IMR-90 (cell line): ENCODE data around the gene CDH23. TPM values are rescaled to one million over a fixed set of nuclear protein-coding genes. Genes with fewer than 3 reads are reported as not detected.

Source experiments
- ATAC-seq: fragments of 200-7000 bp; cut with Tn5 transposase; 2 replicates; pipeline ENCODE4 v1.9.1; 2020; ENCODE audit warnings: low read depth, mild to moderate bottlenecking, moderate library complexity
- BruUV-seq: library from RNA; stranded (reverse); fragments of 400-500 nt; replicated peaks from 2 replicates; lab custom pipeline; 2021; lab: Mats Ljungman, UMichigan
- CTCF ChIA-PET: fragments of 300-600 bp; formaldehyde crosslinking; extraction: SDS; loops from one replicate; lab custom pipeline; 2021; ENCODE audit warnings: antibody characterized with exemption; lab: Yijun Ruan, JAX
- POLR2A ChIA-PET: fragments of 300-600 bp; sonication (Branson Sonifier 250); formaldehyde crosslinking; loops from one replicate; lab custom pipeline; 2022; ENCODE audit warnings: antibody characterized with exemption; ENCODE audit not compliant: unreplicated experiment; lab: Charles Lee
- DNase-seq: peaks from one replicate; pipeline ENCODE4 v3.0.0; 2013
- H2AFZ ChIP-seq: replicated peaks from 2 replicates; pipeline ENCODE3; 2013; ENCODE audit warnings: low read length, mild to moderate bottlenecking; ENCODE audit not compliant: poor library complexity
- H2AK5ac ChIP-seq: 2 replicates; pipeline ENCODE4 v1.6.1; 2013; ENCODE audit warnings: low read depth, low read length, inconsistent platforms
- H2AK9ac ChIP-seq: replicated peaks from 2 replicates; pipeline ENCODE3; 2013; ENCODE audit warnings: mild to moderate bottlenecking, low read depth, low read length, moderate library complexity; ENCODE audit not compliant: poor library complexity
- H2BK120ac ChIP-seq: 2 replicates; pipeline ENCODE4 v1.6.1; 2013; ENCODE audit warnings: low read depth, low read length, inconsistent platforms
- H2BK15ac ChIP-seq: 3 replicates; pipeline ENCODE4 v1.6.1; 2013; ENCODE audit warnings: low read depth, low read length, inconsistent platforms
- H2BK20ac ChIP-seq: 2 replicates; pipeline ENCODE4 v1.6.1; 2013; ENCODE audit warnings: low read depth, mild to moderate bottlenecking, inconsistent platforms, low read length, moderate library complexity
- H2BK5ac ChIP-seq: 2 replicates; pipeline ENCODE4 v1.6.1; 2013; ENCODE audit warnings: mild to moderate bottlenecking, low read depth, low read length, inconsistent platforms; ENCODE audit not compliant: poor library complexity, severe bottlenecking
- H3K14ac ChIP-seq: replicated peaks from 2 replicates; pipeline ENCODE4 v1.6.1; 2013; ENCODE audit warnings: low read depth, low read length, inconsistent platforms
- H3K18ac ChIP-seq: 2 replicates; pipeline ENCODE4 v1.6.1; 2013; ENCODE audit warnings: low read depth, low read length, control low read depth
- H3K23ac ChIP-seq: 2 replicates; pipeline ENCODE4 v1.6.1; 2013; ENCODE audit warnings: low read depth, low read length, inconsistent platforms
- H3K27ac ChIP-seq: 2 replicates; pipeline ENCODE4 v1.5.1; 2013; ENCODE audit warnings: mild to moderate bottlenecking, control low read depth, low read length; ENCODE audit not compliant: insufficient read depth
- H3K27me3 ChIP-seq: 2 replicates; pipeline ENCODE4 v1.6.1; 2013; ENCODE audit warnings: low read length; ENCODE audit not compliant: control insufficient read depth, insufficient read depth
- H3K36me3 ChIP-seq: 2 replicates; pipeline ENCODE4 v1.6.1; 2013; ENCODE audit warnings: low read length, mixed read lengths; ENCODE audit not compliant: control insufficient read depth, insufficient read depth
- H3K4ac ChIP-seq: 2 replicates; pipeline ENCODE4 v1.6.1; 2013; ENCODE audit warnings: low read depth, low read length, inconsistent platforms
- H3K4me1 ChIP-seq: 2 replicates; pipeline ENCODE4 v1.6.1; 2013; ENCODE audit warnings: low read length, mixed read lengths; ENCODE audit not compliant: control insufficient read depth, insufficient read depth
- H3K4me2 ChIP-seq: 2 replicates; pipeline ENCODE4 v1.6.1; 2013; ENCODE audit warnings: low read depth, mild to moderate bottlenecking, control low read depth, low read length, moderate library complexity
- H3K4me3 ChIP-seq: 2 replicates; pipeline ENCODE4 v1.5.1; 2013; ENCODE audit warnings: low read depth, mild to moderate bottlenecking, control low read depth, low read length, moderate library complexity; ENCODE audit not compliant: insufficient read depth
- H3K56ac ChIP-seq: 2 replicates; pipeline ENCODE4 v1.6.1; 2013; ENCODE audit warnings: low read length, inconsistent platforms; ENCODE audit not compliant: insufficient read depth; ENCODE audit errors: extremely low read depth
- H3K79me1 ChIP-seq, 2 experiments: 2 replicates each; pipeline ENCODE4 v1.6.1; 2013; ENCODE audit warnings: low read length in 2 of 2, inconsistent platforms in 1 of 2, low read depth in 1 of 2
- H3K9ac ChIP-seq: 2 replicates; pipeline ENCODE4 v1.6.1; 2013; ENCODE audit warnings: low read depth, low read length, control low read depth
- H3K9me1 ChIP-seq: 2 replicates; pipeline ENCODE4 v1.6.1; 2013; ENCODE audit warnings: low read length, inconsistent platforms; ENCODE audit not compliant: insufficient read depth
- H3K9me3 ChIP-seq: 2 replicates; pipeline ENCODE4 v1.6.1; 2013; ENCODE audit warnings: low read length; ENCODE audit not compliant: control insufficient read depth, insufficient read depth
- H4K20me1 ChIP-seq: 2 replicates; pipeline ENCODE4 v1.6.1; 2013; ENCODE audit warnings: low read length, inconsistent platforms; ENCODE audit not compliant: insufficient read depth
- H4K5ac ChIP-seq: 2 replicates; pipeline ENCODE4 v1.6.1; 2013; ENCODE audit warnings: mild to moderate bottlenecking, low read depth, low read length, control low read depth
- H4K8ac ChIP-seq, 2 experiments: 2 replicates each; pipeline ENCODE4 v1.6.1; 2013; ENCODE audit warnings: low read depth in 2 of 2, low read length in 2 of 2, control low read depth in 1 of 2, inconsistent platforms in 1 of 2
- H4K91ac ChIP-seq: 2 replicates; pipeline ENCODE4 v1.6.1; 2013; ENCODE audit warnings: low read depth, low read length, inconsistent platforms; ENCODE audit not compliant: insufficient read depth
- MAZ ChIP-seq: IDR thresholded peaks from 2 replicates; pipeline ENCODE4 v1.6.1; 2012; ENCODE audit warnings: low read depth, mild to moderate bottlenecking, low read length, improper control_type of control experiment, moderate library complexity, borderline replicate concordance
- NFE2L2 ChIP-seq: fragments of 150-350 bp; IDR thresholded peaks from 2 replicates; pipeline ENCODE4 v1.6.1; 2016; ENCODE audit warnings: low read depth, mild to moderate bottlenecking, low read length
- whole genome bisulfite sequencing, 2 experiments: methylation state at CpG; one replicate each; pipeline versions ENCODE4 v1.1.5 to v1.1.7; 2013; ENCODE audit warnings: missing lambda C conversion rate in 2 of 2; ENCODE audit not compliant: insufficient read length in 1 of 2; ENCODE audit errors: extremely low coverage in 2 of 2; 5-methylcytosine and 5-hydroxymethylcytosine counted together
- dilution Hi-C: fragments of 300-500 bp; cut with HindIII; formaldehyde crosslinking; loops from one replicate; pipeline ENCODE4 v1.14.3; 2018; ENCODE audit warnings: low sequenced_read_pairs; ENCODE audit not compliant: unreplicated experiment
- in situ Hi-C: fragments of 300-500 bp; cut with MboI; formaldehyde crosslinking; loops from 3 replicates; pipeline ENCODE4 v1.14.3; 2019; ENCODE audit warnings: low sequenced_read_pairs, inconsistent platforms, mixed read lengths
- intact Hi-C: fragments of 100-400 bp; cut with micrococcal nuclease; formaldehyde crosslinking; loops from 2 replicates; pipeline ENCODE4 v1.10.0; 2022
- polyA plus RNA-seq, 3 experiments: library from polyadenylated mRNA; depleted of rRNA; stranded (reverse); fragments of >200 nt; gene quantifications; 2 replicates each; pipeline ENCODE4 v1.2.3, GENCODE V29; 2012; ENCODE audit warnings: low replicate concordance in 1 of 3
- total RNA-seq: library from RNA; depleted of rRNA; stranded (reverse); fragments of >200 nt; gene quantifications from 2 replicates; pipeline ENCODE4 v1.2.3, GENCODE V29; 2012

The CDH23 gene
- total and polyA plus RNA-seq, 2 of the 4 experiments (the other 2 are of a cell fraction), result under 0.01 to 0.03 TPM

- no TSS peak for BruUV-seq
- Histone ChIP-seq H3K18ac (no peak overlapping the region), H4K91ac (no peak overlapping the region), H3K4me3 (no peak overlapping the region), H3K9ac (no peak overlapping the region), H3K27ac (no peak overlapping the region), H4K8ac (no peak overlapping the region), H3K4me2 (no peak overlapping the region), H3K4me1 (no peaks in the 10 kb centered on the region), H2BK20ac (no peak overlapping the region), H3K23ac (no peak overlapping the region), H3K27me3 (peaks cover 36% of the 10 kb centered on the region), H2AFZ (no peak overlapping the region), H2BK5ac (no peak overlapping the region), H2AK9ac (no peak overlapping the region), H3K36me3 (no peaks in the 10 kb centered on the region), H4K5ac (no peak overlapping the region), H3K56ac (no peak overlapping the region), H3K14ac (no peak overlapping the region), H2BK120ac (no peak overlapping the region), H3K4ac (no peak overlapping the region), H3K9me1 (no peaks in the 10 kb centered on the region), H2BK15ac (no peak overlapping the region), H2AK5ac (no peak overlapping the region), H3K79me1 (no peaks in the 10 kb centered on the region), H4K20me1 (no peaks in the 10 kb centered on the region), H3K9me3 (no peaks in the 10 kb centered on the region)
- intact Hi-C loops (no loop called here), in situ Hi-C loops (no loop called here), dilution Hi-C loops (no loop called here)
- no peak for ATAC-seq
- ChIA-PET POLR2A (no interaction called here), CTCF (no interaction called here)
- TF ChIP-seq NFE2L2 (no peak), MAZ (no peak)
- no peak for DNase-seq
- 92 to 100% methylated on average over 5 of the region's 8 CpGs for WGBS, 2 experiments
These were observed 32.6 kb downstream of the CDH23 start for GRCh38 chr10:71429304-71429703.
